Activated CD4-positive, CD25-positive, alpha-beta regulatory T cell treated with anti-CD3 and anti-CD28 coated beads, Interleukin-2, amount 50 U/mL, for 72 hours (primary cell): Measurements from ENCODE around the gene ERBB4.

Experiments used
- DNase-seq: peaks from one replicate; pipeline ENCODE4 v3.0.0; 2021

Gene ERBB4

DNA sequence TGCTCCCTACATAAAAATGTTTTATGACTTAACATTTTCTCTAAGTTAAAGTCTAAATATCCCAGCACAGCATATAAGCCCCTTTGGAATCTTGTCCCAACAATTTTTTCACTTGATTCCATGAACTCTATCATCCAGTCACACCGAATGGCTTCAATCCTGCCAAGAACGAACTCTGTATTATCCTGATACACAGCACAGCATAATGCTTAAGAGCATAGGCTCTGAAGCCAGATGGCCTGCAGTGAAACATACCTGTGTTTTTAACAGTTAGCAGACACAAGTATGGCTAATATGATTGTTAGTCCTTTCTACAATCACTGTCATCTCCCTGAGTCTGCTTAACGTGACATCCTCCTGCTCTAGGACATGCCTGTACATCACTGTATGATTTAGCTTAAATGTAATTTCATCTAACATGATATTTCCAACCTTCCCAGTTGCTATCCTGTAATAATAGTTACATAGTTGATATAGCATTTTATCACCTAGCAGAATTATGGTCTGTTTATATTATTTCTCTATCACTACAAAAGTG, 669.5 kb downstream of the ERBB4 start:
- DNase-seq: no peak

GRCh38 chr2:211867845-211868451, 670.7 kb downstream of the ERBB4 start:
- no peak for DNase-seq

- DNase-seq: no peak
Observed at GRCh38 chr2:211864328-211864727, 674.3 kb downstream of the ERBB4 start.

DNA sequence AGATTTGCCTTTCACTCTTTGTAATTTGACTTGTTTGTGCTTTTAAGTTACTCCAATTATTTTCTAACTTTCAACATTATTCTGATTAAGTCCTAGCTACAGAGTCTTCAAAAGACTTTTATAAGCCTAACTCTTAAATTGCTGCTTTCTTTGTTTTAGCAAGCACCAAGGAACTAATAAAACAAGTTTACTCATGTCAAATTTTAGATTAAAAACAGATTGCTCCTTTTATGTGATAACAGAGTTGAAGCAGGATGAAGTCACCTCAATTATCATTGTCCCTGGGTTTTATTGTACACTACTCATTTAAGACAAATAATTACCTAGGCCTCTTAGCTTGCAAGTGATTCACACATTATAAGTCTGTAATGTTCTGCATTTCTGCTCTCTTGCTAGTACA, 678.4 kb downstream of the ERBB4 start:
- no peak for DNase-seq

- no peak for DNase-seq
Observed at GRCh38 chr2:211854832-211855231, 683.8 kb downstream of the ERBB4 start.

DNA sequence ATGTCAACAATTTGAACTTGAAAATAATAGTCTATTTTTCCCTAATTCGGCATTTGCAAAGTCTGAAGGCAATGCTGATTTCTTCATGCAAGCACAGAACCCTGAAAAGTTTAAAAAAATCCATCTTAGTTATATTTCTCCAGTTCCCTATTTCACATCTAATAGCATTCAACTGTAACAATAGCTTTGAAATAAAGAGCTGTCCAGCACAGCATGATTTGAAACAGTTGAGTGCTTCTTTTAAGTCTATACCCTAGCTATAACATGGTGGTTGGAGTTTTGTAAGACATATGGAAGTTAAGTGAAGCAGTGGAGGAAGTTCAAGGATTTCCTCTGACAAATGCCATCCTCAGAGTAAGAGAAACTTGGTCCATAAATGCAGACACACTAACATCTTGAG, 691.9 kb downstream of the ERBB4 start:
- DNase-seq: no peak

GRCh38 chr2:211846036-211846400, 692.6 kb downstream of the ERBB4 start:
- DNase-seq: no peak

DNA sequence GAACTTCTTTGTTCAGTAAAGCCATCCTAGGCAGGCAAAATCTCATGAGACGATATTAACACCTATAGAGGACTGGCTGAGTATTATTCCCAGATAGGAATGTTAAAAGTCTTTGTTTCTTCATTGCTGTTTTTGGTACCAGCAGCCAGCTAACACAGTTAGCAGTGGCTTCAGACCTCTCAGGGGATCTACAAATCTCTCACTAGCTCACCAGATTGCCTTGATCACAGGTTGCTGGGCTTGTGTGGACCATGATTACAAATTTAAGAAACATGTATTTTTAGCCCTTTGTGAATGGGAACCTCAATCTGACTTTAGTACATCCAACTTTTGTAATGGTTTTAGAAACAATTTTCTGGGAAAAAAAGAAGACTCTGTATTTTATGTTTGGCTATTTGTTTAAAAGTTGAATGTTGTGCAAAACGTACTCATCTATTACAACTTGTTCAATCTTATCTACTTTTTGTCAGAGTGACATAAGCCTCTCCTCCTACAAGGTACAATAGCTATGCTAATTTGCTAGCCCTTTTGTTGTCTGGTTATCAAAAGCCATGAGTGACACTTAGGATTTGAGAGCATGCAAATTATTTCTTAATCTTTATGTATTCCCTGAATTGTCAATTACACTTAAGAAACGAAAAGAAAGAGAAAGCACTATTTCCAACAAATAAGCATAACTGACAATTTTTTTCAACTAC, 693.1 kb downstream of the ERBB4 start:
- DNase-seq: no peak

GRCh38 chr2:211837706-211838105, 700.9 kb downstream of the ERBB4 start:
- no peak for DNase-seq

GRCh38 chr2:211837206-211837605, 701.4 kb downstream of the ERBB4 start:
- no peak for DNase-seq

GRCh38 chr2:211836409-211836808, 702.2 kb downstream of the ERBB4 start:
- DNase-seq: no peak

DNA sequence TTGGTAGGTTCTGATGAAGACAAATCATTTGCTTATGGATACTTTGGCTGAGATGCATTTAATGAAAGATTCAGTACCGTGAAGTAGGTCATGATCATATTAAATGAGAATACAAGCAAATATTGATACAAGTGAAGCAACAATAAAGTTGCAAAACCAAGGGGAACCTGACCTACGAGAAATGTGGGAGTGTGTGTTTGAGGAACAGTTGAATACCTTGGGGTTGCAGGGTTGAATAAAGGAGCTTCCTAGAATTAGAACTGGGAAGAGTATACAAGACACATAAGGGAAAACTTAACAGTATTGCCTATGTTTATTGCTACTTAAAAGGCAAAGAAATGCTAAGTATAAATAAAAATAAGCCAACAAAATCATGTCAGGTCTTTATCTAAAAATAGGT, 702.9 kb downstream of the ERBB4 start:
- no peak for DNase-seq

GRCh38 chr2:211833582-211834279, 704.9 kb downstream of the ERBB4 start:
- DNase-seq: no peak

DNA sequence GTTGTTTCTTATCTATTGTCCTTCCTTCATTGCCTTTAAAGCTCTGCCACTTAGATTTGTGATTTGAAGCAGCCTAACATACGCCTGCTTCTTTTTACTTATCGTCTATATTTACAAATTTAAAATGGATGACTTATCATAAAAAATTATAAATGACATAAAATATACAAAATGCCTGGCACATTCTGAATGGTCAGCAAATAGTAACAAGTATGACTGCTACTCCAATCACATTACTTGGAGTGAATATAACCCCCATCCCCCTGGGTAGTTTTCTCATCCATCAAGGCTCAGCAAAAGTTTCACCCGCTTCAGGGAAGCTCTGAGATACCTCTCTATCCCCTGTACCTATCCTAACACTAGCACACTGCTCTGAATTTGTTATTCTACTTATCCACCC, 708.9 kb downstream of the ERBB4 start:
- no peak for DNase-seq

- DNase-seq: no peak
Observed at GRCh38 chr2:211823886-211824479, 714.6 kb downstream of the ERBB4 start.

GRCh38 chr2:211822686-211823335, 715.8 kb downstream of the ERBB4 start:
- no peak for DNase-seq

DNA sequence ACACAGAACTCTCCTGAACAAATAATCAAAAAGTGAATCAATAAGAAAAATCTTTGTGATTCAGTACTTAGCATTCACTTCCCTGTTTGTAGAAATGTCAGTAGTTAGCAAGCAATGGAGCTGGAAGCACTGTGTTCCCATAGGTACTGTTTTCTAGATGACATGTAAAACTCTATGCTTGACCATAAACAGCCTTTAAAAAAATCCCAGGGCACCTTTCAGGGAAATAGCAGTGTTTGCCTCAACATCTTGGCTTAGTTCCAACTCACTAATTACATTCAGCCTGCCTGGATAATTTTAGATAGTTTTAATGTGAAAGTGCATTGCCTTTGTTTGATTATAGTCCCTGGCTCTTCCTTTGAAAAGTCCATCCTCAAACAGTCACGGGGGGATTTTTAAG, 721.8 kb downstream of the ERBB4 start:
- DNase-seq: no peak

DNA sequence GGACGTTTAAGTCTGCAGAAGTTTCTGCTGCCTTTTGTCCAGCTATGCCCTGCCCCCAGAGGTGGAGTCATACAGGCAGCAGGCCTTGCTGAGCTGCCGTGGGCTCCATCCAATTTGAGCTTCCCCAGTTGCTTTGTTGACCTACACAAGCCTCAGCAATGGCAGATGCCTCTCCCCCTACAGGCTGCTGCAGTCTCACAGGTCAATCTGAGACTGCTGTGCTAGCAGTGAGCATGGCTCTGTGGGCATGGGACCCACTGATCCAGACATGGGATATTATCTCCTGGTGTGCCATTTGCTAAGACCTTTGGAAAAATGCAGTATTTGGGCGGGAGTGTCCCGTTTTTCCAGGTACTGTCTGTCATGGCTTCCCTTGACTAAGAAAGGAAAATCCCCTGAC, 726.0 kb downstream of the ERBB4 start:
- no peak for DNase-seq

DNA sequence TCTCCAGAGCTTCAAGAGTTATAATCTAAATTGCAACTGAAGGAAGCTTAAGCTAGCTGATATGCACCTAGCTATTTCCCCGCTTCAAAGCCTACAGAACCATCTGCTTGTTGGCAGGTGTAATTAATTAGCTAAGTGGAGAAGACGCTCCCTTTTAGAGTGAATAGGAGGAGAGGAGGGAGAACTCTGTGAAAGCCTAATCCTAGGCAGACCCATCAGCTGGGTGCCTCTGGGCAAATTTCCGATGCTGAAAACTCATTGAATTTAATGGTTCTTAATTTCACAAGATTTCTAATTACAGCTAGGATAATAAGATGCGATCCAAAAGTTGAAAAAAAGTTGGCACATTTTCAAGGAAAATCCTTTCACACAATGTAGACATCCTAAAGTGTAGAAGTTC, 735.9 kb downstream of the ERBB4 start:
- DNase-seq: no peak

DNA sequence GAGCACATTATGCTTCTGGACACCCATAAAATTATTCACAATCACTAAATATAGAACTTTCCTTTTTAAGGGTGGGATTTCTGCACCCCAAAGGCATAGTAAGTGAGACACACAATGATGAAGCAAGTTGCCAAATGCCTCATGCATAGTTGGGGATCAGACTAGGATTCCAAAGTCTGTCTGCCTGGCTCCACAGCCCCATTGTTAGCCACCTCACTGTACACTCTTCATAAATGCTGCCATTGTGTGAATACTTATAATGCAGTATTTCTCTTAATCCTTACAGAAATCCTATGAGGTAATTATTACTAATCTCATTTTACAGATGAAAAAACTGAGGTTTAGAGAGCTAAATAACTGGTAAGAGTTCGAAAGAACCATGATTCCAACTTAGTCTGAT, 738.6 kb downstream of the ERBB4 start:
- no peak for DNase-seq

GRCh38 chr2:211798868-211799267, 739.7 kb downstream of the ERBB4 start:
- no peak for DNase-seq

DNA sequence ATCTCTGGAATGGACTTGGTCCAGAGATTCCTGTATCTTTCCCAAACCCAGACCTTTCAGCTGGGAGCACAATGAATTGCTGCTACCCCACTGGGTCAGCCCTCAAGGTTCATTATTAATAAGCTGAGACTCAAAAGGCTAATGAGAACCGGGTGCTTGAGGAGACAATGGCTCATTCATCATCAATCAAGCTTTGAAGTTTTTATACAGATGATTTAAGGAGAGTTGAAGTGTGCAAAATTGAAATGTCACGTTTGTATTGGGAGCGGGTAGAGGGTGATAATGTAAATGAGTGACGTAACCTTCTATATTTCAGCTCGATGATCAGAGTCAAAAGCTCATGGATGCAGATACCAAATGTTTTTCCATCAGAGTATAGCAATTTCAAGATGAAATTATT, 744.9 kb downstream of the ERBB4 start:
- no peak for DNase-seq

- DNase-seq: no peak
Observed at GRCh38 chr2:211789982-211790381, 748.6 kb downstream of the ERBB4 start.
